ENCODE results near the gene KCNK17.
A peak's percentile ranks its signal among the peaks of the same experiment; 100 is the strongest.
"Not testable (repeated sequence)": the region's sequence is repeated elsewhere in the genome, so short reads cannot be mapped to it uniquely, and the experiment has no call there.

The KCNK17 gene

DNA sequence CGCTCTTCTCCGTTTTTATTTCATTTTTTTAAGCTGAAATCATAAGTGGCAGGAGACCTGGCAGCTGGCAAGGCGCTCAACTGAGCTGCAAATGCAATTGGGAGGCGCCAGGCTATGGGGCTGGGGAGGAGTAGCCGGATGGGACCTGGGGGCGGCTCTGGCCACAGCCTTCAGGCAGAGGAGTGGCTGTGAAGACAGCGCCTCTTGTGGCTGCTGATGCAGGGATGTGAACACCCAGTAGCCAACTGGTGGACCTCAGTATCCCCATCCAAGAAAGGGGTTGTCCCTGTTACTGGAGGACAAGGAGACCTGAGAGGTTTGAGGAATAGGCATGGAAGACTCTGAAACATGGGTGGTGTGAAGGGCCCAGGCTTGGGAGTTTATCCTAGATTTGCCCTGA, 12.6 kb downstream of the KCNK17 start:
- DNase-seq: no peak

DNA sequence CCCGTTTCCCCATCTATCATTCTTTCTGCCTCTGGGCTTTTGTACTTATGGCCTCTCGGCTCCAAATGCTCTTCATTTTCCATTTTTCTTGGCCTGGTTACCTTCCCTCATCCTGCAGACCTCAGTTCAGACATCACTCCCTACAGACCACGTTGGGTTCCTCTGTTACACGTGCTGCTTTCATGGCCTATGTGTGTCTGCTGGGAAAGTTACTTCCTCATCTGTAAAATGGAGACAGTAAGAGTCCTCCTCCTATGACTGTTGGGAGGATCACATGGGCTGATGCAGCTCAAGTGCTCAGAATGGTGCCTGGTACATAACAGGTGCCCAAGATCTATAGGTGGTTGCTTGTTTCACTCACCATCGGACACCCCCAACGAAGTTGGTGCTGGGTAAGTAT, 13.5 kb downstream of the KCNK17 start:
- DNase-seq: no peak

DNA sequence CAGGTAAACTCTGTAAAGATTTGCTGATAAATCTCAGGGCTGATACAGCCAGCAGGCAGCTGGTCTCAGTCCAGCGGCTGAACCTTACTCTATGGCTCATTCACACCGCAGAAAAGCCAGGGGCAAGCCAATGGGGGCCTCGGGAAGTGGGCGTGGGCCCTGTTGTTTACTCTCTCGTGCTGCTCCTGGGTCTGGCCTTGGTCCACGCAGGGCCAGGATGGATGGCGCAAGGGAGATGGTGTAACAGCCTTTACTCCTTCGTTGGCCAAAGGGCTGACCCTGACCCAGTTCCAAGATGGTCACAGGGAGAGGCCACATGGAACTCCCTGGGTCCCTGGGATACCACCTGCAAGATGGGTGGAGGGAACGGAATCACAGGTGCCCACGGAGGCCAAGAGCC, 16.2 kb downstream of the KCNK17 start:
- DNase-seq: no peak

DNA sequence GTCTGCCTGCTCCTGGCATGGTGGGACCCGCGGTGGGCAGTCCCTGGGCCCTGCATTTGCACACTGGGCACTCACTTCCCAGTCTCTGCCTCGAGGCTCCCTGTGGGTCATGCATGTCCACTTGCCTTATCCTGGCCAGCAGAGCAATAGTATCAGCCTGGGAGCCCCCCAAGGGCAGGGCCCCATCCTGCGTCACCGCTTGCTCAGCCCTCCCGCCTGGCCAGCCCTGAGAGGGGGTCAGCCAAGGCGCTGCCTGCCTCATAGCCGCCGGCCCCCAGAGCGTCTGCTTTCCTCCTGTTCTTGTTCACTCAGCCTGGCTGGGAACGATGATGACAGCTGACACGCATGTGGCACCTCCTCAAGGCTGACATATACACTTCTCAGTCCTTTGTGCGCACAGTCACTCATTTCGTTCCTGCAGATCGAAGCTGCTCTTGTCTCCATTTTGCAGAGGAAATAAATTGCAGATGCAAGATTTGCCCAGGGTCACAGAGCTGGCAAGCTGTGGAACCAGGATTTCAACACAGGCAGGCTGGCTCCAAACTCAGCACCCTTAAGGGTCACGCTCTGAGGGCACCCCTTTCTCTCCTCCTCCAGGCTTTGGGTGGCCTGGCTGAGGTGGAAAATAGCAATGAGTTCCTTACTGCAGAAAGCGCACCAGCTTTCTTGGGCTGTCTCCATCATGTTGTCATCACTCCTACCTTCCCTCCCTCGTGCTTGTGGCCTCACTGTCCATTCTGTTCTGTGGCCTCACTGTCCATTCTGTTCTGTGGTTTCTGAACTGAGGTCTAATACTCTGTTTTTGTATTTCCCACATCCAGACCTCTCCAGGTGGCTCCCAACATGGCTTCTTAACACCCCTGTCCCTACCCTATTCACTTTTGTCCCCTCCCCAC, 17.2 kb downstream of the KCNK17 start:
- DNase-seq: no peak

DNA sequence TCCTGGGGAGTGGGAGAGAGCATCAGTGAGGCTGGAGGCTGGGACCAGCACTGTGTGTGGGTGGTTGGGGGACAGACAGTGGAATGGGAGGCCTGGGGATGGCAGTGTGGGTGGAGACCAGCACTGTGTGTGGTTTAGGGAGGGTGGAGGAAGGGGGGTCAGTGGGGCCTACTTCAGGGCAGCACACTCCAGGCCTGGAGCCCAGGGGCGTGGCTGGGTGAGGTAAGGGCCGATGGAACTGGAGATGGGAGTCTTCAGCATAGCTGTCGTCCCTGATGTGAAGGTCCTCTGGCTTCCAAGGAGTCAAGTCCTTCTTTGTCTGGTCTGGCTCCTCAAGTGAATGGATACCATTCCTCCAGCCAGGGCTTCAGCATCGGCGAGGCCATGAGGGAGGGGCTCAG, 18.6 kb downstream of the KCNK17 start:
- DNase-seq: no peak

DNA sequence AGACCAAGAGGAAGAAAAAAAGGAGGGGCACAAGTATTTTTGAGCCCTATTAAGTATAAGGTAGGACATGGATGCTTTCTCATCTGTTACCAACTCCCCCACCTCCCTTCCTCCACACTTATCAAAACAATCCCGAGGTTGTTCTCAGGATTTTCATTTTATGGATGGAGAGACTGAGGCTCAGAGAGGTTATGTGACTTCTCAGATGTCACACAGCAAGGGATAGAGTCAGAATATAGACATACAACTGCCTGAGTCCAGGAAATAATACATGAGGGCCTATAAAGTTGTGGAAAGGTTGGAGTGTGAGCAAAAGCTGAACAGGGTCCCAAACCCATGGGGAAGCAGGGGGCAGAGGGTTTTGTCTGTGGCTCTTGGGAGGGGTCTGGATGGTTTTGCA, 19.3 kb downstream of the KCNK17 start:
- no peak for DNase-seq

DNA sequence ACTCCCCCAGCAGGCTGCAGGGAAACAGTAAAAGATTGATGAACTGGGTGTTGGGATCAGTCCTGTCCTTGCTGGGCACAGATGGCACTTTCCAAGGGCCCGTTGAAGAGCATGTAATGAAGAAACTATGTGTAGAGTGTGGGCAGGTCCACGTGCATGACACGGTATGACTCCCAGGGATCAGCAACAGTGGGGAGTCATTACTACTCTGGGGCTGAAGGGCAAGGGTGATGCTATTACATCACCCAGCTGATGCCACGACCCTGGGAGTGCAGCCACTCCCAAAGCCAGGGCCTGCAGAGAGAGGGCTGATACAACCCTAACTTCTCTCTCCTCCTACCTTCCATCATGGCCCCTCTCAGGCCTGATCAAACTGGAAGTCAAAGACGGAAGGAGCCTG, 20.1 kb downstream of the KCNK17 start:
- no peak for DNase-seq

DNA sequence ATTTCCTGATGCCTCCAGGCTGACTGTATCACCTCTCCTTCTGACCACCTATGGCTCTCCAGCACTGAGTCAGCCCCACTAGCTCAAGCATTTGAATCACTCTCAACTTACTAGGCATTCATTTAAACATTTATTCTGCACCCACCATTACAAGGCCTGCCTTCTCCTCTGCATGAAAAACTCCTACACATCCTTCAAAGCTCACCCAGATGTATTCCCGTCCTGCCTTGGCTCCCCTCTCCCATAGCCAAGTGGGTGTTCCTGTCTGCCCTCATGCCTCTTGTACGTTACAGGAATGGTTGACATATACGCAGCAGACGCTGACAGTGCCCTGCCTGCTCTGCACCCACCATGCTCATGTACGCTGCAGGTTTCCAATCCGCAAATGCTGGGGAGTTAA, 21.6 kb downstream of the KCNK17 start:
- no peak for DNase-seq

DNA sequence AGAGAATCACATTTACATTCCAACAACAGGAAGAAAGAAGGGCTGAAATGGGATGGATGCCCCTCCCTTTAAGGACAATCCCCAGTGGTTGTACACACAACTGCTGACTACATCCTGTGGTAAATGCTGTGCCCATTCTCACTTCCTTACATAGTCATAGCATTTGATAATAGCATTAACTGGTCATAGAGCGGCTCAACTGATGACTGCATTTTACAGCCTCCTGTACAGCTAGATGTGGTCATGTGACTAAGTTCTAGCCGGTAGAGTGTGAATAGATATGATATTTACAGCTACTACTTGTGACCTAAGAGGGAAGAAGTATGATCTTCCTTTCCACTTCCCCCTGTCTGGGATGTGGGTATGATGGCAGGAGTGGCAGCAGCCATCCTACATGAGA, 24.7 kb downstream of the KCNK17 start:
- no peak for DNase-seq

DNA sequence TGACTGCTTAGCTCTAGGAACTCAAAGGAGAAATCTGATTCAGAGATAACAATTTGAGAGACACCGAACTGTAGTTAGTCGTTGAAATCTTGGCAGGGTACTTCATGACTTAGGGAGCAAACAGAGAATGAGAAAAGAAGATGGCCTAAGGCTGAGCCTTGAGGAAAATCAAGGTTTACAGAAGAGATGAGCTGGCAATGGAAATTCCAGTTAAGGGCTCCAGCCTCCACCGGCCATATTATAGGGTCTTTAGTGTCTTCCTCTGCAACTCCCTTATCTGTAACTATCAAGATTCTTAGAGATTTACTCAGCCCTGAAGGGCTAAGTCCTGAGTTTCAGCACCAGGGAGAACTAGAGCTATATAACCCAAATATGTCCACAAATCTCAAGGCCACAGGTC, 26.6 kb downstream of the KCNK17 start:
- no peak for DNase-seq

DNA sequence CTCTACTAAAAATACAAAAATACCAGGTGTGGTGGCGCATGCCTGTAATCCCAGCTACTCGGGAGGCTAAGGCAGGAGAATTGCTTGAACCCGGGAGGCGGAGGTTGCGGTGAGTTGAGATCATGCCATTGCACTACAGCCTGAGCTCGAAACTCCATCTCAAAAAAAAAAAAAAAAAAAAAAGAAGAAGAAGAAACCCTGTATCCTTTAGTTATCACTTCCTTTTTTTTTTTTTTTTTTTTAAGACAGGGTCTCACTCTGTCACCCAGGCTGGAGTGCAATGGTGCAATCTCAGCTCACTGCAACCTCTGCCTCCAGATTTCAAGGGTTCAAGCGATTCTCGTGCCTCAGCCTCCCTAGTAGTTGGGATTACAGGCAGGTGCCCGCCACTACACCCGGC, 27.6 kb downstream of the KCNK17 start:
- DNase-seq: not testable (repeated sequence)

DNA sequence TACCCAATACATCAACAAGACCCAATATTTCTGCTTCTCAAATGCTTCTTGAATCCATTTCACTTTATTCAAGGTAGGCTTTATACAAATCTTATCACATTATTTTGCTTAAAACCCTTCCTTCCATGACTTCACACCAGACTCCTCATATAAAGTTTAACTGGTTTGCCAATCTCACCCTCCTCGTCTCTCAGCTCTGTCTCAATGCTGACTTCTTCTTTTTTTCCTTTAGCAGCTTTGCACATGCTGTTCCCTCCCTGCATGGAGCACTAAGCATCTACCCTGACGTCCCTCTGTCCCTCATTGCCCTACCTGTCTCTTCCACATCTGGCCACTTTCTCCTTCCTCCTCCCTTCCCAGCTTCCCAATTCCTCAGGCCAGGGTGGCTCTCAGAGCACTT, 31.4 kb downstream of the KCNK17 start:
- no peak for DNase-seq

DNA sequence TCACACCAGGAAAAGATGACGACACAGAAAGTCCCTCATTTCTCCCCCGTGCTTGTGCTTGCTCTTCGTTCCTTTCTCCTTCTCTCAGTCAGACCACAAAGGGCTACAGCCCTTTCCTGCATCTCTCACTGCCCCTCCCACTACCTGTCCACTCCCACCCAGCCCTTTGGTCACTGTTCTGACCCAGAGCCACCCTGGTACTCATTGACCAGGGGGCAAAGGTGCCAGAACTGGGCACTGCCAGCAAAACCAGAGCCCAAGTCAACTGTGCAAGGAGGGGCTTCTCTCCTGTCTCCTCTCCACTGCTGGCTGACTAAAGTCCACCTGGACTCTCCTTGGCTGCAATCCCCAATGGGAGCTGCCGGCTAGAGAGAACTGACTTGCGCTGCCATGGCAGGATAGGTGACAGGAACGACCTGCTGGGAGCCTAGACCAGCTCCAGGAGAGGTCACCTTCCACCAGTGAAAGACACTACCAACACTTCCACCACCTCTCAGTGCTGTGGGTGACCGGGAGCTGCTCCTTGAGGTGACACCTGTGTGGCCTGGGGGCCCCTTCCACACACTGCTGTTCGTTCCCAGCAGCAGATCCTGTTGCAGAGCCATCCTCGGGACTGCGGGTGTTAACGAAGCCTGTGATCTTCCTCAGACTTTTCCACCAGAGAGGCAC, 32.8 kb downstream of the KCNK17 start:
- no peak for DNase-seq

DNA sequence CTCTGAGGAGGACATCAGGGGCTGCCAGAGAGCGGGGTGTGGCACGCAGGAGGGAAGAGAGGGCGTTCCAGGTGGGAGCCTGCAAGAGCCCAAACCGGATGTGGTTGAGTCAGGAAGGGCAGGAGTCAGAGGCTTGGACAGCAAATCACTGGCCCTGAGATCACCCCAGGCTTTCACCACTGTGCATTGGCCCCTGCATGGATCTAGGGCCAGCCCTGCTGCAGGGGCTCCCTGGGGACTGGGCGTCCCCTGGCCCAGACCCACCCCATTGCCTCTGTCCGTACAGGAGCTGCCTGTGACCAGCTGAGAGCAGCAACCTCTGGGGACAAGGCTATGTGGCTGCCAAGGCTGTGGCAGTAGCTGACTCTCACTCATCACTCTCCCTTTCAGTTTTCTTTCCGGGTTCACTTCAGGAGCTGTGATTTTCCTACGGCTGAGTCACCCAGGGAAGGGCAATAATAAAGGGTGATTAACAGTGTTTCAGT, 33.9 kb downstream of the KCNK17 start:
- no peak for DNase-seq

DNA sequence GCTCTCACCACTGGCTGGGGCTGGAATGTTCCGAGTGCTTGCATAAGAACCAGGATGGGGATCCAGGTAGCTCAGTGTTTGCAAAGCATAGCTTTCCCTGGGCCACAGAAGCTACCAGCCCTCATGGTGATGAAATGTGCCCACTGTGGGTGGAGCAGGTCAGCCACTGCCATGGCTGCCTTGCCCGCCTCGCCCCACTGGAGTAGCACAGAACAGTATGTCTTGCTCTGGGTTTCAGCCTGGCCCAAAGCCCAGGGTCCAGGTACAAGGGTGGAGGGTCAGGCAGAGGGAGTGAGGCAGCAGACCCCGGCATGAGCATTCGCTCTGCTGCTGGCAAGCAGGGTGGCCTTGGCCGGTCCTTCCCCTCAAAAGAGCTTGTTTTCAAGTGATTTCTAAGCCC, 34.7 kb downstream of the KCNK17 start:
- no peak for DNase-seq

DNA sequence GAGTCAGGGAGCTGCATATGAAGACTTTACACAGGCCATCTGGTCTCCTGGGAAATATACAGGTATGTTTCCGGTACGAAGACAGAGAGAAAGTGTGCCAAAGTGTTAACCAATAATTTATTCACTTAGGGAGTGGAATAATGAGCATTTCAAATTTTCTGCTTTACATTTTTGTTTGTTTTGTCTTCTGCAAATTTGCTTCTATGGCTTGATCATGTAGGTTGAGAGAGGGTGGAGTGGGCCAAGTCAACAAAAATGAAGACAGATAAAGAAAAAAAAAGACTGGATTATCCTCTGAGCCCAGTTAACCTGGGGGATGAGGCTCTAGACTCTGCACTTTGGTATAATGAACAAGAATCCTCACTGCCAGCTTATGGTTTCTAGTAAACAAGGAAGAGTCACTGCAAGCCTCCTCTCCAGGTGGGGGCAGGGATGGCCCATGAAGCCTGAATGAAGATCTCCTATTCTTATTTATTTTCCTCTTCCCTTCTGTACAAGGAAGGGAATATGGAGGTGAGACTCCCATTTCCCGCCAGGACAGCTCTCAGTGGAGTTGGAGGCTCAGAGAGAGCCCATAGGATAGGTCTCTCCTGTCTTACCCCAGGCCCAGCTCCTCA, 37.7 kb downstream of the KCNK17 start:
- no peak for DNase-seq

DNA sequence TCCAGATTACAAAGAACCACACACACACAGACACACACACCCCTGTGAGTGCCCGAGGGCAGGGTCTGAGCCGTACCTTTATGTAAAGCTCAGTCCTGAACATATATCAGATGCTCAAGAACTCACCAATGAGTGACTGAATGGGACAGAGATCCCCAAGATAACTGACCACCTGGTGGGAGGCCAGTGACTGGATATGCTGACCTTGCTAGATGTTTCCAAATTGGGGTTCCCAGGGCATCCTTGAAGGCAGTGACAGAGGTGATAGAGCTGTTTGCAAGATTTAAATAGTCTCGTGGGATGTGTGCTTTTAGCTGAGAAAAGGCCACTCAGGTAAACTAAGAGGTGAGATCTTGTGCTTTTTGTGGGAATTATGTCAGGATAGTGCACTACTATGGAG, 39.3 kb downstream of the KCNK17 start:
- DNase-seq: no peak

DNA sequence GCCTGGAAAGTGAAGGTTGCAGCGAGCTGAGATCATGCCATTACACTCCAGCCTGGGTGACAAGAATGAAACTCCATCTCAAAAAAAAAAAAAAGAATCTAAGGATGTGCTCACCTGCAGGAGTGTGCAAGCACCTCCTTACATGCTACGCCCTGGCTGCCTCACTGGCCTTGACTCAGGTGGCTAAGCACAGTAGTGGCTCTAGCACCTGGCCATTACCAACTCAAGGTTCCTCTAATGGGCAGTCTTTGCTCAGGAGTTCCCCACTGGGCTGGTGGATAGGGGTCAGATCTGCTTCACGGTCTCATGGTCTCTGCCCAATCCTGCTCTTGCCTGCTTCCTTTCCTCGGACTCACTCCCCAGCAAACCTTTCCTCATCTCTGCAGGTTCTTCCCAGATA, 39.7 kb downstream of the KCNK17 start:
- no peak for DNase-seq

DNA sequence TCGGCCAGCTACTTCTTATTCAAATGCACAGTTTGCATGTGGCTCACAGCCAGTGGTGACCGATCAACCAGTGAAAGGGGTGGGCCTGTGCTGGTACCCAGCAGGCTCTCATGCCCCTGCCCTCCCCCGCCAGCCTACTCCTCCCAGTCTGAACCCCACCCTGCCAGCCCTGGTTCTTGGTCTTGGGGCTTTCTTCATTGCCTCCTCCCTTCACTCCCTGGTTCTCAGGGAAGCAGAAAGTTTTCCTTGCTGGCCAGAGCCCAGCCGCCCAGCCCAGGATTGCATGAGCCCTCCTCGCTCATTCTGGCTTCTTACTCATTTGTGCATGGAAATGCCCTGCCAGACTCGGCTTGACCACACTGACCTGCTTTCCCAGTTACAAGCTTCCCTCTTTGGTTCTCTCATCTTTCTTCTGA, 40.8 kb downstream of the KCNK17 start:
- DNase-seq: peak; percentile 84

DNA sequence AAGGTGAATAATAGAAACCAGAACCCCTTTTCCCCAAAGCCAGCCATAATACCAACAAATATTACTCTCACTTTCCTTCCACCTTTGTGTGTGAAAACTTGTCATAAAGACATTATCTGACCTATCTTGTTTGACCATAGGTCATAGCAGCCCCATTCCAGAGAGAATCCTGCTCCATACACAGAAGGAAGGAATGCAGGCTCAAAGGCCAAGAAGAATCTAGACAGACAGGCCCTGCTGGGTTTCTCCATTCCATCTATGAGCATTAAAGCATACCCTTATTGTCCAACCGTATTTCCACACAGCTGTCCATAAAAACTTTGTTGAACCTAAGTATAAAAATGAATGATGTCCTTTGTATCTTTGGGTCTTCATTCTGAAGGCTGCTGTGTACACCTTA, 44.3 kb downstream of the KCNK17 start:
- DNase-seq: no peak

DNA sequence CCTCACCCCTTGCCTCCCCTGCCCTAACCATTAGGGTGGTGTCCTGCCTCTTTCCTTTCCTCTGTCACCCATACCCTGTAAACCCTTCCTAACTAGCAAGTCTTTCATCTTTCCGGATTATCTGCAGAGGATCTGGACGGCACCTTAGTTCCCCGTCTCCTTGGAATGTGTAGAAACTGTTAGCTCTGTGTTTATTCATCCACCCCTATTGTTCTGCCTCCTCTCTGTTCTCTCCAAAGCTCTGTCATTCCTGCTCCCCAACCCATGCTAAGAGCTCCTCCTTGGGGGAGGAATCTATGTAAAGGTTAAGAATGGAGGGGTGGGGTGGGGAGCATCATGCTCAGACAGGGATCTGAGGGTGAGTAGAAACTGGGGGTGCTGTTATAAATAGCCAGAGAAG, 45.5 kb downstream of the KCNK17 start:
- no peak for DNase-seq

DNA sequence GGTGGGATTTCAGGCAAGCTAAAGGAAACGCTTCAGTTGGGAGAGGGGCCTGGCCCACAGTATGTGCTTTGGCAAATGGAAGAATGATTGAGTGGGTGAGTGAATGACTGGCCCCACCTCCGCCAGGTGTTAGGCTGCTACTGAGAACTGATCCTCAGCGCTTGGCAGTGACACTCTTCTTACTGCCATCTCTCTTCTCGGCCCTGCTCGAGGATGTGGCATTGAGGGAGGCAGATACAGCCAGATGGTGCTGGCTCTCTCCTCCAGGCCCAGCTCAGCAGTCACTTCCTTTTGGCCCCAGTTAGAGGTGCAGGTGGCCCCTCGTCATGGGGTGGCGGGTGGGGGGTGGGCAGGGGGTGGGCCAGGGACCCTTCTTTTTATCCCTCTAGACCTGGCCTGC, 46.0 kb downstream of the KCNK17 start:
- DNase-seq: no peak

DNA sequence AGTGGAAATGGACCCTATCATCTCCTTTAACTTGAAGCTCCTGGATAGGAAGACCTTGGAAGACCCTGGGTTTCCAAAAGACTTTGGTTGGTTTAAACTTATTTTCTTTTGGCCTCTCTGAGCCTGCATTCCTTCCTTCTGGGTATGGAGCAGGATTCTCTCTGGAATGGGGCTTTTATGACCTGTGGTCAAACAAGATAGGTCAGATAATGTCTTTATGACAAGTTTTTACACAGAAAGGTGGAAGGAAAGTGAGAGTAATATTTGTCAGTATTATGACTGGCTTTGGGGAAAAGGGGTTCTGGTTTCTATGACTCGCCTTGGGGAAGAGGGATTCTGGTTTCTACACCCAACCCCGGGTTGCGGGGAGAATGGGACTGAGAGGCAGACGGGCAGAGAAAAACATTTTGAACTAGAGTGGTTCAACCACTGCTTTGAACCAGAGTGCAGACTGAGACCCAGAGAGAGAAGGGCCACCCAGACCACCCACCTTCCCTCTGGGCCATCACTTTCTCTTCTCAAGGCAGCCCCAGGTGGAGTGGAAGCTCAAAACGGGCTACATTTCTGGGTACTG, 47.4 kb downstream of the KCNK17 start:
- no peak for DNase-seq

DNA sequence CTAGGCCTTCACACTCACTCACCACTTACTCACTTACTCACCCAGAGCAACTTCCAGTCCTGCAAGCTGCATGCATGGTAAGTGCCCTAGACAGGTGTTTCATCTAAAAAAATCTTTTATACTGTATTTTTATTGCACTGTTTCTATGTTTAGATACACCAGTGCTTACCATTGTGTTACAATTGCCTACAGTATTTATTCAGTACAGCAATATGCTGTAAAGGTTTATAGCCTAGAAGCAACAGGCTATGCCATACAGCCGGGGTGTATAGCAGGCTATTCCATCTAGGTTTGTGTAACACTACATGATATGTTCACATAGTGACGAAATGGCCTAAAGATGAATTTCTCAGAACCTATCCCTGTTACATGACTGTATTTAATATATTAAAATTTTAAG, 47.8 kb downstream of the KCNK17 start:
- no peak for DNase-seq
